Kidney (tissue), 14 donors: ENCODE measurements around the gene PKD2L1. TPM values are rescaled to one million over a fixed set of nuclear protein-coding genes. Genes with fewer than 3 reads are reported as not detected.

Experiments used
- DNase-seq, 5 donors: peaks; one replicate each; pipeline ENCODE4 v3.0.0-alpha.2; 2013 to 2020
- FAIRE-seq: peaks from 2 replicates; lab custom pipeline; 2012; peaks lifted over from hg19 to GRCh38; lab: Jason Lieb, UNC
- H3K27ac ChIP-seq, 2 donors: one replicate each; pipeline ENCODE4 v1.7.0; 2013; ENCODE audit warnings: low read depth in 2 of 2, low read length in 2 of 2, inconsistent platforms in 1 of 2
- H3K27me3 ChIP-seq: one replicate; pipeline ENCODE4 v1.7.1; 2013; ENCODE audit warnings: low read length, inconsistent platforms; ENCODE audit not compliant: control insufficient read depth, insufficient read depth
- H3K36me3 ChIP-seq, 3 donors: one replicate each; pipeline versions ENCODE4 v1.7.0 to v1.7.1; 2013; ENCODE audit warnings: low read length in 3 of 3, control low read depth in 1 of 3, inconsistent platforms in 1 of 3; ENCODE audit not compliant: insufficient read depth in 3 of 3, control insufficient read depth in 2 of 3
- H3K4me1 ChIP-seq, 3 donors: one replicate each; pipeline versions ENCODE4 v1.7.0 to v1.7.1; 2013; ENCODE audit warnings: low read length in 3 of 3, inconsistent platforms in 1 of 3, low read depth in 1 of 3; ENCODE audit not compliant: control insufficient read depth in 2 of 3, insufficient read depth in 2 of 3
- H3K4me3 ChIP-seq, 3 donors: one replicate each; pipeline versions ENCODE4 v1.7.0 to v1.8.1; 2013; ENCODE audit warnings: low read length in 3 of 3, control low read depth in 1 of 3, inconsistent platforms in 1 of 3
- H3K9ac ChIP-seq, 3 donors: one replicate each; pipeline versions ENCODE4 v1.7.0 to v1.7.1; 2013; ENCODE audit warnings: low read length in 3 of 3, control low read depth in 1 of 3, inconsistent platforms in 1 of 3
- H3K9me3 ChIP-seq, 3 donors: one replicate each; pipeline versions ENCODE4 v1.7.0 to v1.7.1; 2013; ENCODE audit warnings: low read length in 3 of 3, control low read depth in 1 of 3, inconsistent platforms in 1 of 3; ENCODE audit not compliant: control insufficient read depth in 2 of 3, insufficient read depth in 1 of 3
- intact Hi-C: fragments of 100-400 bp; cut with DNase I; formaldehyde crosslinking; loops from one replicate; pipeline ENCODE4 v1.11.1; 2022
- polyA plus RNA-seq: library from polyadenylated mRNA; stranded (reverse); fragments of 350-450 nt; fragmentation: Illumina TruSeq; extraction: RNeasy Lipid Tissue Mini Kit (QIAGEN cat#74804); gene quantifications from one replicate; pipeline ENCODE4 v1.2.3, GENCODE V29; 2014; ENCODE audit warnings: low read depth, low replicate concordance; ENCODE audit not compliant: insufficient read depth
- total RNA-seq: library from RNA; stranded (reverse); fragmentation: NEBNext Ultra II Directional; extraction: Animal tissue kit (Norgen Biotek cat#: 25700); gene quantifications from one replicate; pipeline ENCODE4 v1.2.1, GENCODE V29; 2021
- TF ChIP-seq, protein P1 (sequence below): IDR thresholded peaks from 3 replicates; pipeline ENCODE4 v1.5.1; 2012; ENCODE audit warnings: mild to moderate bottlenecking, moderate library complexity, borderline replicate concordance; ENCODE audit not compliant: insufficient read depth; ENCODE audit errors: extremely low read depth
- donor health status: control.
- donor health status: control.
- donor health status: control.
- donor health status: control.
- donor health status: control.
- donor health status: DM: yes; HTN: yes; CAD: no.
- donor health status: Normal renal cell carcinoma (clear cell type).

PKD2L1 gene
- total and polyA plus RNA-seq, 2 donors from 2014 or later, result 0.17 TPM; not detected in 1

DNA sequence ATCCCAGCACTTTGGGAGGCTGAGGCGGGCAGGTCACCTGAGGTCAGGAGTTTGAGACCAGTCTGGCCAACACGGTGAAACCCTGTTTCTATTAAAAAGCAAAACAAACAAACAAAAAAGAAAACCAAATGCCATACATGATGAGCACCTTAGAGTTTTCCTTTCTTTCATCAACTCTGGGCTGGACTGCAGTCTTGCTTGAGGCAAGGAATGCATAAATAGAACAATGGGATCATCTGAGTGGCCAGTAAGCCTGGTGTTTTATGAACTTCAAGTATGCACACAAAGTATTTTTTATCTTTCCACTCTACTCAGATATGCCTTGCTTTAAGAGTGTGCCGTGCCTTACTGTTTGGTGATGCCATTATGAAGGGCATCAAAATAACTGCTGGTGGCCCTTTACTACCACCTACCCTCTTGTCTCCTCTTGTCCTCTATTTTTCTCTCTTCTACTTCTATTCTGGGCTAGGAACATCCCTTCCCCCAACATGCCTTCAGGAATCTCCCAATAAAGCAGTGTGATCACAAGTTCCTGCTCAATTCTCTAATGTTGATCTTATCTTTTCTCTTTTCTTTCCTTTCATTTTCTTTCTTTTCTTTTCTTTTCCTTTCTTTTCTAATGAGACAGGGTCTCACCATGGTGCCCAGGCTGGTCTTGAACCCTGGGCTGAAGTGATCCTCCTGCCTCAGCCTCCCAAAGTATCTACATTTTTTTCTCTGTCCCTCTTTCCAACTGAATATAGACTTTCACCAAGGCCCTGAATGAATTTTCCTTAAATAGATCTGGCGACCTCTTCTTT lies 27.2 kb upstream of the PKD2L1 start:
- Histone ChIP-seq H3K4me1 (peaks cover 0 to 4% (median 0%) of the 10 kb centered on the region in 3 donors), H3K9ac (no peak overlapping the region), H3K36me3 (peaks cover 0 to 4% (median 2%) of the 10 kb centered on the region in 3 donors), H3K27me3 (no peaks in the 10 kb centered on the region), H3K4me3 (no peak overlapping the region), H3K9me3 (no peaks in the 10 kb centered on the region), H3K27ac (no peak overlapping the region)
- FAIRE-seq, result no peak
- DNase-seq, result no peak
- intact Hi-C loops, result no loop called here
- TF ChIP-seq, protein P1, sequence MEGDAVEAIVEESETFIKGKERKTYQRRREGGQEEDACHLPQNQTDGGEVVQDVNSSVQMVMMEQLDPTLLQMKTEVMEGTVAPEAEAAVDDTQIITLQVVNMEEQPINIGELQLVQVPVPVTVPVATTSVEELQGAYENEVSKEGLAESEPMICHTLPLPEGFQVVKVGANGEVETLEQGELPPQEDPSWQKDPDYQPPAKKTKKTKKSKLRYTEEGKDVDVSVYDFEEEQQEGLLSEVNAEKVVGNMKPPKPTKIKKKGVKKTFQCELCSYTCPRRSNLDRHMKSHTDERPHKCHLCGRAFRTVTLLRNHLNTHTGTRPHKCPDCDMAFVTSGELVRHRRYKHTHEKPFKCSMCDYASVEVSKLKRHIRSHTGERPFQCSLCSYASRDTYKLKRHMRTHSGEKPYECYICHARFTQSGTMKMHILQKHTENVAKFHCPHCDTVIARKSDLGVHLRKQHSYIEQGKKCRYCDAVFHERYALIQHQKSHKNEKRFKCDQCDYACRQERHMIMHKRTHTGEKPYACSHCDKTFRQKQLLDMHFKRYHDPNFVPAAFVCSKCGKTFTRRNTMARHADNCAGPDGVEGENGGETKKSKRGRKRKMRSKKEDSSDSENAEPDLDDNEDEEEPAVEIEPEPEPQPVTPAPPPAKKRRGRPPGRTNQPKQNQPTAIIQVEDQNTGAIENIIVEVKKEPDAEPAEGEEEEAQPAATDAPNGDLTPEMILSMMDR, result no peak

GRCh38 chr10:100356067-100357017 lies 26.3 kb upstream of the PKD2L1 start:
- Histone ChIP-seq H3K27ac (no peak overlapping the region), H3K9ac (no peak overlapping the region), H3K4me3 (no peak overlapping the region), H3K27me3 (no peaks in the 10 kb centered on the region), H3K4me1 (peaks cover 0 to 4% (median 0%) of the 10 kb centered on the region in 3 donors), H3K36me3 (peaks cover 0 to 4% (median 2%) of the 10 kb centered on the region in 3 donors), H3K9me3 (no peaks in the 10 kb centered on the region)
- DNase-seq (no peak), FAIRE-seq (no peak)
- TF ChIP-seq, protein P1, result no peak
- intact Hi-C loops, result no loop called here

DNA sequence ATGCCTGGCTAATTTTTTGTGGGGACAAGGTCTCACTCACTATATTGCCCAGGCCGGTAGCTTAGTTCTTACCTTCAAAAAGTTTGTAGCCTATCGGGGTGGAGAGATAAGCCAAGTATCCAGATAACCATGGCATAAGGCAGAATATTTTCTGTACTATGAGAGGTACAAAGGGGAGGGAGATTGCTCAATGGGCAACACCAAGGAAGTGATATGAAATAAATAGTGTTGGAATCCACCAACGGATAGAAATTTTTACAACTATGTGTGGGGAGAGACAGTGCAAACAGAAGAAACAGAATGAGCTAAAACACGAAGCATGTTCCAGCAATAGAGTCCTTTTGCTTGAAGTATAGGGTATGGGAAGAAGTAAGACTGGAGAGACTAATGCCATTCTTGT lies 25.1 kb upstream of the PKD2L1 start:
- Histone ChIP-seq H3K9ac (no peak overlapping the region), H3K4me1 (peaks cover 0 to 2% (median 0%) of the 10 kb centered on the region in 3 donors), H3K27ac (no peak overlapping the region), H3K4me3 (no peak overlapping the region), H3K9me3 (no peaks in the 10 kb centered on the region), H3K36me3 (peaks cover 0 to 4% (median 2%) of the 10 kb centered on the region in 3 donors), H3K27me3 (no peaks in the 10 kb centered on the region)
- TF ChIP-seq, protein P1, result no peak
- FAIRE-seq (no peak), DNase-seq (no peak)
- intact Hi-C loops, result no loop called here
